ENCODE results near the gene C11orf87.

The C11orf87 gene

GRCh38 chr11:109421981-109422869 lies at the start of gene C11orf87:
Gene C11orf87 (plus strand): TSS chr11:109422190. CDS start chr11:109423634, 1,444 bp downstream.
- DNase-seq, result no peak

GRCh38 chr11:109374032-109374431 lies 48.0 kb upstream of the C11orf87 start:
- DNase-seq, result no peak

GRCh38 chr11:109374441-109374840 lies 47.5 kb upstream of the C11orf87 start:
- DNase-seq, result no peak

- DNase-seq, result no peak
Observed at GRCh38 chr11:109377039-109377742, 44.8 kb upstream of the C11orf87 start.

GRCh38 chr11:109378034-109378433 lies 44.0 kb upstream of the C11orf87 start:
- DNase-seq, result no peak

GRCh38 chr11:109383306-109383705 lies 38.7 kb upstream of the C11orf87 start:
- no peak for DNase-seq

- DNase-seq, result no peak
Observed at GRCh38 chr11:109384873-109385272, 37.1 kb upstream of the C11orf87 start.

GRCh38 chr11:109388982-109389381 lies 33.0 kb upstream of the C11orf87 start:
- peak in 1 of 2 experiments; percentile 19 for DNase-seq

- DNase-seq, result no peak
Observed at GRCh38 chr11:109390752-109391151, 31.2 kb upstream of the C11orf87 start.

GRCh38 chr11:109401545-109401944 lies 20.4 kb upstream of the C11orf87 start:
- DNase-seq, result no peak

- DNase-seq, result no peak
Observed at GRCh38 chr11:109405671-109406070, 16.3 kb upstream of the C11orf87 start.

- no peak for DNase-seq
Observed at GRCh38 chr11:109416601-109417000, 5.4 kb upstream of the C11orf87 start.

GRCh38 chr11:109422870-109423465 lies 978 bp downstream of the C11orf87 start:
- no peak for DNase-seq

- DNase-seq, result no peak
Observed at GRCh38 chr11:109423466-109424190, 1.6 kb downstream of the C11orf87 start.

- no peak for DNase-seq
Observed at GRCh38 chr11:109424901-109425300, 2.9 kb downstream of the C11orf87 start.

GRCh38 chr11:109425554-109425953 lies 3.6 kb downstream of the C11orf87 start:
- no peak for DNase-seq

GRCh38 chr11:109426442-109427240 lies 4.7 kb downstream of the C11orf87 start:
- no peak for DNase-seq

GRCh38 chr11:109432105-109432504 lies 10.1 kb downstream of the C11orf87 start:
- no peak for DNase-seq

GRCh38 chr11:109433753-109434256 lies 11.8 kb downstream of the C11orf87 start:
- DNase-seq, result no peak

GRCh38 chr11:109435121-109435742 lies 13.2 kb downstream of the C11orf87 start:
- DNase-seq, result no peak

GRCh38 chr11:109439684-109440083 lies 17.7 kb downstream of the C11orf87 start:
- DNase-seq, result no peak

Data from NCI-H187 (cell line).